SK-N-DZ (cell line): Measurements from ENCODE around the gene MAS1L. TPM values are rescaled to one million over a fixed set of nuclear protein-coding genes. Genes with fewer than 3 reads are reported as not detected.

Experiments used
- DNase-seq: peaks from one replicate; pipeline ENCODE4 v3.0.0-alpha.2; 2015; ENCODE audit warnings: low spot score
- polyA plus RNA-seq, 2 experiments: library from polyadenylated mRNA; depleted of rRNA; stranded (reverse); fragments of >200 nt; gene quantifications; 2 replicates each; pipeline ENCODE4 v1.2.3, GENCODE V29; 2014

Gene MAS1L, protein sequence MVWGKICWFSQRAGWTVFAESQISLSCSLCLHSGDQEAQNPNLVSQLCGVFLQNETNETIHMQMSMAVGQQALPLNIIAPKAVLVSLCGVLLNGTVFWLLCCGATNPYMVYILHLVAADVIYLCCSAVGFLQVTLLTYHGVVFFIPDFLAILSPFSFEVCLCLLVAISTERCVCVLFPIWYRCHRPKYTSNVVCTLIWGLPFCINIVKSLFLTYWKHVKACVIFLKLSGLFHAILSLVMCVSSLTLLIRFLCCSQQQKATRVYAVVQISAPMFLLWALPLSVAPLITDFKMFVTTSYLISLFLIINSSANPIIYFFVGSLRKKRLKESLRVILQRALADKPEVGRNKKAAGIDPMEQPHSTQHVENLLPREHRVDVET
- polyA plus RNA-seq (2014; cell fraction: cytosol; rRNA removed), result not detected in 2 replicates
- polyA plus RNA-seq (2014; cell fraction: nucleus; rRNA removed), result not detected in 2 replicates

DNA sequence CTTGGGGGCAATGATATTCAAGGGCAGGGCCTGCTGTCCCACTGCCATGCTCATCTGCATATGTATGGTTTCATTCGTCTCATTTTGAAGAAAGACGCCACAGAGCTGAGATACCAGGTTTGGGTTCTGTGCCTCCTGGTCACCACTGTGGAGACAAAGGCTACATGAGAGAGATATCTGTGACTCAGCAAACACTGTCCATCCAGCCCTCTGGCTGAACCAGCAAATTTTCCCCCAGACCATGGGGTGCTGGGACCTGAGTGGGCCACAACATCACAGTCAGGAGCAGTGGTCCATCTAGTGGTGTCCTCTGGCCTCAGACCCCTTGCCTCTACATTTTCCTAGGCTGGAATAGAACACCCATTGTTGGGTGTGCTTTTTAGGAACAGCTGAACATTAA lies at the start of gene MAS1L:
TSS of gene MAS1L (minus strand) at position 297 of the 400 bp plus-strand sequence. CDS start at position 243, 54 bp downstream.
- DNase-seq, result no peak

DNA sequence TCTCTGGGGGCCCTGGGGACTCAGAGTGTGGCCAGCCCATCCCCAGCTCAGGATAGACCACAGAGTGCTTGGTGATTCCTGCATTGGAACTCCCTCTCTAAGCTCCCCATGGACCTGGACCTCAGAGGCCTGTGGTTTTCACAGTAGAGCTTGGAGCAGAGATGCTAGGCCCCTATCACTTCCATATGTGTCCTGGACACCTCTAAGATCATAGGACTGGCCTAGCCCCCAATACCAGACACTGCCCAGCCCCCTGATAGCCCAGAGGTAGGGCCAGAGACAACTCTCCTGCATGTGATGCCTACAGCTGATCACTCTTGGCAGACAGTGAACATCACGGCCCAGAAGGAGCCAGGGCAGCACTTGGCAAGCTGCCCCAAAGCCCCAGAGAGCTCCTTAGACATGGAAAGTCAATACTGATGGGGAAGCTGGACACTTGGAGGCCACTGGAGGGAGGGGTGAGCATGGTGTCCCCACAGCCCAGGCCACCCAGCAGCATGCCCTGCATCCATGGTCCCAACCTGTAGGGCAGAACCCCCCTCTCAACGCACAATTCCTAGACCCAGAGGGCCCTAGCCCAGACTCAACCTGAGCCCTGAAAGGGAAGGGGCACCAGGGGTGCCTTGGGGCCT lies 44.7 kb upstream of the MAS1L start:
- DNase-seq, result no peak

DNA sequence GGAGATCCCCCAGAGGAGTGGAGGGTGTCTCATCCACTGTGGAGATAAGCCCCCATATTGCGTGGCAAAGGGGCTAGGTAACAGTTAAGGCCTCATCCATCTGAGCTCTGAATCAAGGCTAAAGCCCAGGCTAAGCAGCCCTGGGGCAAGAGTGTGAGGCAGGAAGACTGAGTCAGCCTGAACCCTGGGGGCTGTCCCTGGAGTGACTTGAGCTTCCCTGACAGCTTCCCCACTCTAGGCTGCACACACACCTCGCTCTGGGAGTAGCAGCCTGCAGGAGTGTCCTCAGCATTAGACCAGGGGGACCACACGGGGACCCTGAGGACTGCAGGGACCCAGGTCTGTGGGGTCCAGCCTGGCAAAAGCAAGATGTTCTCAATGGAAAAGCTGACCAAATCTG lies 43.9 kb upstream of the MAS1L start:
- no peak for DNase-seq

DNA sequence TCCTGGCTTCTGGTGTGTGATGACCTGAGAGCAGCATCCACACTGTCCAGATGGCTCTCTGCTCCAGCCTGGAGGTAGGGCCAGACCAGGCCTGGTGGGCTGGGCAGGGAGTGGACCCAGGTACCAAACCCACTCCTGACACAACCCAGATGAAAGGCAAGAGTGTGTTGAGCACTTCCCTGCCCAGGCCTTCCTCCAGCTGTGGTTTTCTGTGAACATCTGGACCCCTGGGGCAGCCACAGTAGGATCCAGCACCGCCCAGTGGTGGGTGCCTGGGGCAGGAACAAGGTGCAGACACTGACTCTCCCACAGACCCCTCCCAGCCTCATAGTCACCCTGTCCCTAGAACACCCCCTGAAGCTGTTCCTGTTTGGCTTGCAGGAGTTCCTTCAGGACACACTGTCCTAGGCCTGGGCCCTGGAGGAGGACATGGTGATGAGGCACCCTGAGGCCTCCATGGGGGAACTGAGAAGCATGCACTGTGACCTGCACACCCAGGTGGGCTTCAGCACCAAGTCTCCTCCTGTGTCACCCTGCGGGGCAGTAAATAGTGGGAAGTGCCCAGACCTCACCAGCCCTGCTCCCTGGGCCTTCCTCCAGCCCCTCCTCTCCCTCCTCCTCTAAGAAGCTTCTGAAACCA lies 43.0 kb upstream of the MAS1L start:
- no peak for DNase-seq

DNA sequence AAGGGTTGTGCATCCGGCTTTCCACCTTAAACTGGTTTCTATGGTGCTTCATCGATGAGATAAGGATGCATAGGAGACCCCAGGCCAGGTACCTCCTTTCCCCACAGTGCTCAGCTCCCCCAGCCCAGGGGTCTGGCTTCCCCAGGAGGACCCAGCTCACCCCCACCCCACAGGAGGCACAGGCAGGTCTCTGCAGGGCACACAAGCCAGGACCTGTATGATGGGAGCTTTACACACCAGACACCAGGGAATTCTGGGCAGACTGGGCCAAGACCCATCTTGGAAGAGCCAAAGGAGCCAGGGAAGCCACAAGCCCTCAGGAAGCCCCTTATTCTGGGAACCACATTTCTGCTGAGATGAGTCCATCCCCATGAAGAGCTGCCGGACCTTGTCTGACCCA lies 42.2 kb upstream of the MAS1L start:
- DNase-seq, result no peak

DNA sequence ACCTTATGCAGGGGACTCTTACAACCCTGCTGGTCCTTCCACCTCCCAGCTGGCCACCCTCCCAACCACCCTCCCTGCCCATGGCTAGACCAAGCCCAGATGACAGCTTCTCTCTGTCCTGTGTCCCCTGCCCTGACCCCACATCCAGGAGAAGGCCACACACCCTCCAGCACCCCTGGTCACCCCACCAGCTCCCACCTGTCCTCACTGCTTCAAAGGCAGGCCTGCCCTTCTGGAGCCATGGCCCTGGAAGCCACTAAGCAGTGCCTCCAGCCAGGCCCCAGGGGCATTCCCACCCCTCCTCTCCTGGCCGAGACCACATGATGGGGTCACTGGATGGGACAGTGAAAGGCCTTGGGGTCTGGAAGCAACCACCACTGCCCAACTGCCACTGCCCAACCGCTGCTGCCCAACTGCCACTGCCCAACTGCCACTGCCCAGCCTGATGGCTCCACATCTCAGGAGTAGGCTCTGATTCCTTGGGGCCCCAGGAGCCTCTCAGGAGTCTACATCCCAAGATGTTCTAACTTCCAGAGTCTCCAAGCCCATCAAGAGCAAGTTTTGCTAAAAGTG lies 41.3 kb upstream of the MAS1L start:
- DNase-seq, result no peak

DNA sequence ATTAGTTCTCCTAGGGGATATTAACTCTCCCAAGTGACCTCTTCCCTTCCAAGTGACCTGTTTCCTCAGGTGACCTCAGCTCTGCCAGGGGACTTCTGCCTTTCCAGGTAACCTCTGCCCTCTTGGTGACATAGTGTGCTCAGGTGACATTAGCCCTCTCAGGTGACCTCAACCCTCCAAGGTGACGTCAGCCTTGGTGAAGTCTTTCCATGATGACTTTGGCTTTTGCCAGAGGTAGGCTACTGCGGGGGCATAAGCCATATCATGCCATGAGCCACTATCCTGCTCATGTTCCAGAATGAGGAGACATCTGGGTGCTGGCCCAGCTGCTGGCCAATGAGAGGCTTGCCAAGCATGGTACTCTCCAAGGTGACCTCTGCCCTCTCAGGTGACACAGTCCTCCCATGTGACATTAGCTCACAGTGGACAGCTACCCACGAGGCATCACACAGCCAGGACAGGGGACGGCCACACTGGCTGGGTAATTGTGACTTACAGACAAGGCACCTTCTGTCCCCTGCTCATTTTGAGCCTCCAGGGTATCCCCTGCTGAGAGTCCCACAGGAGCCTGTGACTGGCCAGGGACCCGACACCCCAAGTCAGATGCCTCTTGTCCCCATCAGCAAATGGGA lies 40.7 kb upstream of the MAS1L start:
- DNase-seq, result no peak

DNA sequence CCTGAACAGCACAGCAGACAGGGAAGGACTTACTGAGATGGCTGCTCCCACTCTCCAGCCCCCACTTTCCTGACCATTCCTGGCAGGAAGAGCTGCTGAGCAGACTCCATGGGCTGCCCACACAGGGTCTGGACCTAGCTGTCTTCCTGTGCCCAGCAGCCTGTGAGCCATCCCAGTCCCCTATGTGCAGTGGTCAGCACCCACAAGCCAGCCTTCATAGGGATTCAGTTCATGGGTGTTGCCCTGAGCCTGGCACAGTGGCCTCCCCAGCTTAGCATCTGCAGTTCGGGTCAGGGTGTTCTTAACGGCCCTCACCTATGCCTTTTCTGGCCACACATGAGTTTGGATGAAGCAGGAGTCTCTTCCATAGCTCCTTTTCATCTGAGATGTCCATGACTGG lies 39.8 kb upstream of the MAS1L start:
- DNase-seq, result no peak

DNA sequence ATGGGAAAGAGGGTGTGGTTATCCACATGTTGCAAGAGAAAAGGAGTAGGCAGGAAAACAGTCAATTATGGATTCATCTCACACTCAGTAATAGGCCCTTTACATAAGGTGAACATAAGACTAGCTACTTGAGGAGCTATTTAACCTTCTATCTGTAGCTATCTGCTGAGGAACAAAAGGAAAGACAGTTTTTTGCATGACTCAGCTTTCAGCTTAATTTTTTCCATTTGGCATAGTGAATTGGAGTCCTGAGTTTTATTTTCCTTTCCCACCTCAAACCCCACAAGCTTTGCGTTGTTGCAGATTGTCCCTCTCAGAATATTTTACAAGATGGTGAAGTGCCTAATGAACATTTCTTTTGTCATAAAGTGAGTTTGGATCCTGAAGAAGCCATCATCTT lies 39.4 kb upstream of the MAS1L start:
- no peak for DNase-seq

DNA sequence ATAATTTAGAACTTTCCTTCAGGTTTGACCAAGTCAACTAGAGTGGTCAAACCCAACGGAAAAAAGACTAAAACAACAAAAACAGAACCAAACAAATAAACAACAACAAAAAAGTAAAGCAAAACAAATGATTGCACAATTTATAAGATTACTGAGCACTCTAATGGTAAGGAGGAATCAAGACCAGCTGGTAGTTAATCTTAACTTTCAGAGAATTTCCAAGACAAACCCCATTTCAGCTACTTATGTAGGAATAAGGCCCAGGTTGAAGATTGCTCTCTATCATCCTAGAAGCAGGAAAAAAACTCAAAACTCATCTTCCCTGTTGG lies 37.5 kb upstream of the MAS1L start:
- no peak for DNase-seq

DNA sequence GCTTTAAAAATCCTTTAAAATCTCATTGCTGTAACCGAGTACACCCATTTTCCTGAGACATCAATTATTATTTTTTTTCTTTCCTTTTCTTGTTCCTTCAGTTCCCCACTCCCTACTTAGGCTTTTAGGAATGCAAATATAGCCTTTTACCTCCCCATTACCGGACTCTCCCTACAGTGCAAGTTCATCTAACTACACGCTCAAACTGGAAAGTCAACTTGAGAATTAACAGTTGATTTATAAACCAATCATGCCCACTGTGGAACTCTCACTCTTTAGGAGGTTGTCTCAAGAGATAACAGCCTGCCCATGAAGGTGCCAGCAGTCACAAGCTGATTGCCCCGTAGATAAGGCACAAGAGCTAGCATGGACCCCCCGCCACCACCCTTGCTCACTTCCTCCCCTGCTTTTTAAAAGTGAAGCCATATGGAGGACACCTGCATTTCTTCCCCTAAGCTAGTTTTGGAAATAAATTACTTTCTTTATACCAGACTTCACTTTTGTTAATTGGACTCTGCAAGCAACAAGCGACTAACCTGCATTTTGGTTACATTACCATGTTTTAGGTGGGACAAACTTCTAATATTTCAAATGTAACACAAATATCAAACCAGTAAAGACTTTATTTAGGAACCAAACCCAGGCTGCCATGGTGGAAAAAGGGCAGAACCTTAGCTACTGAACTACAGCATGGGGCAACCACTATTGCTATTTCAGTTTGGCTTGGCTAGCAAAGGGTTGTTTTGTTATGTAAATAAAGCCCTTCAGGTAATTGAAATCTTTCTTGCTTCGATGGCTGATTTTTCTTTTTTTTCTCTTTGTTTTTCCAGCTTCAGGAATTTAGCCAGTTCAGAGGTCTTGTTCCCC lies 36.9 kb upstream of the MAS1L start:
- DNase-seq, result no peak

DNA sequence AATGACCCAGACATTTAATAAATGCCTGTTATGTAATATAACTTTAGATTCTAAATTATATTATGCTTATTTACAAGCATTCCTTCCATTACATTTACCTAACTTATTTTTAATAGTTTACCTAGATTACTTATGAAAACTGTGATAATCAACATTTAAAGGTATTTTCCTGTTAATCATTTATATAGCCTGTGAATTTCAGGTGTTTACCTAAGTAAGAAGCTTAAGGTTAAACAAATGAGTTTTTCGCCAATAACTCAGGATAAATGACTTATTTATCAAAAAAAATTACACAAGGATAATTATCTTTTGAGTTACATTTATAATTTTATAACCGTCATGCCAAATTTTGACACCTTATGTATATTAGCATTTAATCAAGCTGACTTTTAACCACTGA lies 36.3 kb upstream of the MAS1L start:
- DNase-seq, result no peak

DNA sequence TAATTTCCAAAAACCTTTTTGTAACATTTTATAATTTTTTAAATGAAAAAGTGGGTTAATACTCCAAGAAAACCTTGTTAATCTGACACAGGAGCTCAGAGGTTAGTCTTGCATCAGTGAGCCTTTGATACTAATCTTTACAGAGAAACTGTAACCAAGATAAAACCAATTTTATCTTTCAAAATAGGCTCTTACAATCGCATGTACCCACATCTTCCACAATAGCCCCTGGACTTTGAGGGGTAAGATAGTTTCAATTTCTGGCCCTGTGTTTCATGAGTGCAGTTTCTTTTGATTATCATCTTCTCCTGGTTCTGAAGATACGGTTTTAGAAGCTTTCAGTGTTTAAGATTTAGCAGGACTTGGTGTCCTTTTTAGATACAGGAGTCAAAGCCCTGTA lies 34.5 kb upstream of the MAS1L start:
- no peak for DNase-seq

DNA sequence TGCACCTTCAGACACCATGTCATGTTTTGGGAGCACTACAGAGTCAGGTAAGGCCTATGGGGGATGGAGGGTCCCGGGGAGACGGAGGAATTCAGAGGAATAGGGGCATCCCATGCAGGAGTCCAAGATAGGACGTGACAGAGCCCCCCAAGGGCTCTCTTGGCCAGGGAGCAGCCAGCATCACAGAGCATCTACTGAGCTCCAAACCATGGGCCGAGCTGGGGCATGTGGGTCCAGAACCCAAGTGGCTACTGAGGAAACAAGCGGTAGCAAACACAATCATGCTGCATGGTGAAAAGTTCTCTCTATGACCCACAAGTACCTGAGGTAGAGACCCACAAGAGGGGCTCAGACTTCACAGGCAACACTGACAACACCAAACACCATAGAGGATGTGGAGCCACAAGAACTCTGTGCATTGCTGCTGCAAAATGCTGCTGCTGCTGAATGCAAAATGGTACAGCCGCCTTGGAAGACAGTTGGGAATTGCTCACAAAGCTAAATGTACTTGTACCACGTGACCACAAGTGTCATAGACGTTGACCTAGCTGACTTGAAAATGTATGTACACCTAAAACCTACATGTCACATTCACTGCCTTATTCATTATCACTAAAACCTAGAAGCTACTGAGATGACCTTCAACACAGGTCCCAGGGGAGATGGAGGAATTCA lies 33.4 kb upstream of the MAS1L start:
- DNase-seq, result no peak

DNA sequence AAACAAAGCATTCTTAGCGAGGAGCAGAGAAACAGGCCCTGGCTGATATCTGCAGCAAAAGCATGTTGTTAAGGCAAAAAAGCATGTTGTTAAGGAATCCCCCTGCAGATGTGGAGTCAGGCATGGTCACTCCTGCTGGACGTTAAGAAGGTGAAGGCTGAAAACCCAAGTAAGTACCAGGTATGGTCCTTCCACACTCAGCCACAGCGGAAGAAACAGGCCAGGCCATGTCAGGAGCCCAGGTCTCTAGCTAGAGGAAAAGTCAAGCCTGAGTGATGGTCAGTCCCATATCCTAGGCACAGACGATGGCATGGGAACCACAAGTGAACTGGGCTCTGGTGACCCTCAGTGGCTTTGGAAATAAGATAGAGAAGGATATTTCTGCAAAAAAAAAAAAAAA lies 32.5 kb upstream of the MAS1L start:
- no peak for DNase-seq

DNA sequence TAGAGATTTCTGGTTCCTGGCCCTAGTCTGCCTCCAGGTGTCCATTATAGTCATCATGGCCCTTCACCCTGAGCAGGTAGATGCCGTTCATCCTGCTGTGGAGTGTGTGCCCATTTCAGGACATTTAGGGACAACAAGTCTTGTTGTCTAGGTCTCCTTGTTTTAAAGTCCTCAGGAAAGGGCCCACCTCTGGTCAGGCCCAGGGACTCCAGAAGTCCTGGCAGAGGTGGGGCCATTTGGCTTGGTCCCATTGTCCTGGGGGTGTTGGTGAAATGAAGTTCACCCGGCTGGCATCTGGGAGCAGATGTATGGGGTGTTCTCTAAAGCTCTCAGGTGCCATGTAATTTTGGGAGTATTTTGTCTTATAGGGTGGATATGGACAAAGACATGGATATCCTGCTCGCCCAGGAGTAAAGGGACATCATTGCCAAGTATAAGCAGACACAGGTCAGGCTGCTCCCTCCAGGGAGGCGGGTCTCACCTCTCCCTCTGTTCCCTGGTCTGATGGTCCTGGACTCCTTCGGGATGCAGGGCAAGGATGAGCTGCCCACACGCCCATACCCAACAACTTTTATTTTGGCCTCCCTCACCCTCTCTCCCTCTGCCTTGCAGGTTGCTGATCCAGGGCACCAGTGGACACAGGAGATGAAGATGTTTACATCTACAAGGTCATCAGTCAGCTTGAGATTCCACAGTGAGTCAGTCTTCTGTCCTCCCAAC lies 31.7 kb upstream of the MAS1L start:
- DNase-seq, result no peak

DNA sequence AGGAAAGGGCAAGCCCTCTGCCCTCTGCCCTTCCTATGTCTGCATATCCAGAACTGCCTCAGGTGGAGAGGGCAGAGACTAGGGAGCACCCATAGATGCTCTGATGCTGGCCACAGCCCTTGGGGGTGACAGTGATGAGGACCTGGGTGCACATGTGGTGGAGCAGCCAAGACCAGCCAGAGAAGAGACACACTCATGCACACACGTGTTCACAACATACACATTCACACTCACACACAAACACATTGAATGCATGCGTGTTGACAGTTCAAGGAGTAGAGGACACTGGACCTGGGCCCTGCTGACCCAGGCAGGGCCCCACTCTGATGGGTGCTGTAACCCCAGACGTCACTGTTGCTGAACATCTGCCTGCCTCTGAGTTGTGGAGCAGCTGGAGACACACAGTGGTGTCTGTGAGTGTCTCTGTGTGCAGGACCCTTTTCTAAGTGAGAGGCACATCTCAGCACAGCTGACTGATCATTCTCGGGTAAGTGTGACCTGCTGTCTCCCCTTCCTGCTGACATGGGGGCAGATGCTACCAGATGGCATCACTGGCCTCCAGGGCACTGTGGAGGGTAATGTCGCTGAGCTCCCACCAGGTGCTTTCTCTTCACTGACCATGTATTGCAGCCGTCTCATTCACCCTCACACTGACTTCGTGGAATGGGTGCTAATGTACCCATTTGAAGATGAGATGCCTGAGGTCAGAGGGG lies 30.1 kb upstream of the MAS1L start:
- DNase-seq, result no peak

DNA sequence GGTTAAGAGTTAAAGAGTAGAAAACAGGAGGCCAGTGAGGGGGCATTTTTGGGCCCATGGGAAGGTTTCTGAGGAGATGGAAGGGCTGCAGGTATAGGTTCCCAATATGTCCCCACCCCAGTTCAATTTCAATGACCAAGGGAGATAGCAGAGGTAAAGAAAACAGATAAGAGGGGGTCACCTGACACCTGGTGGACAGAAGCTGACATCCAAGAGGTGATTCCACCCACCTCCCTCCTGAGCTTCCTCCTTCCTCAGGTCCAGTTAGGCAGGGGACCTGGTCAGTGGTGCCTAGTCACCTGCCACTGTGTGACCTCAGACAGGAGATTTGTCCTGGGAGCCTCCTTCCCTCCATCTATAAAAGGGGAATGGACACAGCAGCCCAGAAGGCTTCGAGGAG lies 29.5 kb upstream of the MAS1L start:
- DNase-seq, result no peak

DNA sequence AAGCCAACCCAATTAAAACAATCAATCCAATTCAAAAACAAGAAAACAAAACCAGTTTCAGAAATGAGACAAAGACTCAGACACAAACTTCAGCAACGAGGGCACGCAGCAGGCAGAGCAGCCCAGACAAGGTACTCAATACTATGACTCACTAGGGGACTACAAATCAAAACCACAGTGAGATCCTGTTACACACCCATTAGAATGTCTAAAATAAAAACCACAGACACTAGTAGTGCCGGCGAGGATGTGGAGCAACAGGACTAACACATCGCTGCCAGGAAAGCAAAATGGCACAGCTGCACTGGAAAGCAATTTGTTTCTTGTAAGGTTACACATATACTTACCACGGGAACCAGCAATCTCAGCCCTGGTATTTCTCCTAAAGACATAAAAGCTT lies 28.4 kb upstream of the MAS1L start:
- DNase-seq, result no peak
